Kidney epithelial cell (primary cell): ENCODE results near the gene ABAT. TPM values are rescaled to one million over a fixed set of nuclear protein-coding genes. Genes with fewer than 3 reads are reported as not detected.

Experiments
- DNase-seq: peaks from one replicate; pipeline ENCODE4 v3.0.0-alpha.2; 2010; ENCODE audit warnings: low read depth
- H3K27me3 ChIP-seq: 2 replicates; pipeline ENCODE4 v1.6.0; 2011; ENCODE audit warnings: low read length; ENCODE audit not compliant: control insufficient read depth, insufficient read depth
- H3K36me3 ChIP-seq: 2 replicates; pipeline ENCODE4 v1.5.1; 2011; ENCODE audit warnings: low read length; ENCODE audit not compliant: control insufficient read depth, insufficient read depth
- H3K4me3 ChIP-seq: 2 replicates; pipeline ENCODE4 v1.5.1; 2011; ENCODE audit warnings: low read depth, mild to moderate bottlenecking, control low read depth, low read length
- CTCF ChIP-seq: IDR thresholded peaks from 2 replicates; pipeline ENCODE4 v1.5.1; 2011; ENCODE audit warnings: mild to moderate bottlenecking, moderate library complexity, low read length, control low read depth, inconsistent platforms; ENCODE audit not compliant: insufficient read depth, poor library complexity, severe bottlenecking
- total RNA-seq: library from RNA; depleted of rRNA; stranded (reverse); fragments of >200 nt; gene quantifications from 2 replicates; pipeline ENCODE4 v1.2.3, GENCODE V29; 2015

ABAT gene
- total RNA-seq, 1 donor from 2014 or later = 7.5 TPM

DNA sequence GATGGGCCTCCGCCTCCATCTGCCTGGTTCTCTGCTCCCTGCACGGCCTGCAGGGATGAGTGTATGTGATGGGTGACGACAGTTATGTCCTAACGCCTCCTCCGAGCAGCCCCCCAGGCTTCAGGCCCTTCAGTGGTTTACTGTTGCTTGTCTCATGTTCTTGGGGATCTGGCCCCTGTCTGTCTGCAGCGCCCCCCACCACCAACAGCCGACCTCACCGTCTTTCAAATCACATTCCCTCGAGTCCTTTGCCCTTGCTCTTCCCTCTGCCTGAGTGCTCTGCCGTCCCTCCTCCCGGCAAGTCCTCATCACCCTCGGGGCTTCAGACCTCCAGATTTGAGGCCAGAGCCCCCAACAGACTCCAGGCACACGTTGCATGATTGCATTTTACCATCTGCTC lies 34.7 kb upstream of the ABAT start:
- DNase-seq = no peak
- Histone ChIP-seq H3K4me3 (no peak overlapping the region), H3K27me3 (no peaks in the 10 kb centered on the region), H3K36me3 (peaks cover 8% of the 10 kb centered on the region)
- TF ChIP-seq CTCF = no peak

DNA sequence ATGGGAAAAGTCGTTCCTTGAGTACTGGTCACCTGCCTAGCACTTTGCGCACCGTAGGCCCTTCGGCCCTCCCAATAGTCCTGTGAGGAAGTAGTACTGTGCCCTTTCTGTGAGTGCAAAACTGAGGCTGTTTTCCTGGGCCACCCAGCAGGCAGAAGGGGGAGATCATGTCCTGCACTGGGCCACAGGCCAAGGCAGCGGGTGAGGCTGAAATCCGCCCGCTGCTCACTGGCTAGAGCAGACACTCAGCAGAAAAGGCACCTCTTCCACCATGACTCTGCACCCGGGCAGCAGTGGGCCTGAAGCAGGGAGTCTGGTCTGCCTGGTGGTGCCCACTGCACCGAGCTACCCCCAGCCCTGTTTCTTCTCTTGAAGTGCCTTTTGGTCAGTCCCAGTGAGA lies 32.7 kb upstream of the ABAT start:
- Histone ChIP-seq H3K27me3 (no peaks in the 10 kb centered on the region), H3K36me3 (peaks cover 10% of the 10 kb centered on the region), H3K4me3 (no peak overlapping the region)
- DNase-seq = no peak
- TF ChIP-seq CTCF = no peak

GRCh38 chr16:8642146-8642545 lies 32.3 kb upstream of the ABAT start:
- no peak for DNase-seq
- Histone ChIP-seq H3K36me3 (peaks cover 11% of the 10 kb centered on the region), H3K27me3 (no peaks in the 10 kb centered on the region), H3K4me3 (no peak overlapping the region)
- TF ChIP-seq CTCF = no peak

- peaks cover 9% of the 10 kb centered on the region for H3K36me3 ChIP-seq
- DNase-seq = no peak
- no peak overlapping the region for H3K4me3 ChIP-seq
- H3K27me3 ChIP-seq = no peaks in the 10 kb centered on the region
- TF ChIP-seq CTCF = no peak
These were observed 29.9 kb upstream of the ABAT start for GRCh38 chr16:8644211-8645140.

DNA sequence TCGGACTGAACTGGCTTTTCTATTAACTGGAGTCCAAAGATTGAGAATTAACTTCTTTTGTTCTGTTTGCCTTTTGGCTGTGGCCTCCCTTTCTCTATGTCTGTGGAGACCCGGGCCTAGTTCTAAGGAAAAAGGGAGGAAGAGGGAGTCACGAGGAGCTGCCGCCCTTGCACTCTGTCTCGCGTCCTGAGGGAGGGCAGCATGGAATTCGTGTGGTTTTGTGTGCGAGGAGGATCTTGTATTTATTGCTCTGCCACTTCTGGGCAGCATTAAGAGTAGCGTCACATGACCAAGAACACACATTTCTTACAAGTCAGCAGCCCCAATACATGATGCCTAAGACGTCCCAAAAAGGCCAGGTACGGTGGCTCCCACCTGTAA lies 29.3 kb upstream of the ABAT start:
- TF ChIP-seq CTCF = no peak
- no peak for DNase-seq
- Histone ChIP-seq H3K4me3 (no peak overlapping the region), H3K27me3 (no peaks in the 10 kb centered on the region), H3K36me3 (peaks cover 9% of the 10 kb centered on the region)

- no peak for DNase-seq
- H3K4me3 ChIP-seq = no peak overlapping the region
- H3K36me3 ChIP-seq = peaks cover 9% of the 10 kb centered on the region
- H3K27me3 ChIP-seq = no peaks in the 10 kb centered on the region
- no peak for TF ChIP-seq CTCF
These were observed 28.6 kb upstream of the ABAT start for GRCh38 chr16:8645831-8646230.
